Stimulated activated CD8-positive, alpha-beta memory T cell treated with anti-CD3 and anti-CD28 coated beads, Interleukin-15, amount 100 ng/mL, for 24 hours (primary cell): ENCODE measurements around the gene FBL.

Experiments used
- DNase-seq: peaks from one replicate; pipeline ENCODE4 v3.0.0-alpha.2; 2020; ENCODE audit warnings: low read depth

FBL gene

GRCh38 chr19:39788244-39788643, 57.9 kb downstream of the FBL start:
- DNase-seq, result no peak
